ENCODE results near the gene INCA1. TPM values are rescaled to one million over a fixed set of nuclear protein-coding genes. Genes with fewer than 3 reads are reported as not detected.

The INCA1 gene
- total and polyA plus RNA-seq, 2 of the 8 experiments (the other 6 are each of a cell fraction or from before 2014, with no cell fraction given), result 0.89 to 1.4 TPM

DNA sequence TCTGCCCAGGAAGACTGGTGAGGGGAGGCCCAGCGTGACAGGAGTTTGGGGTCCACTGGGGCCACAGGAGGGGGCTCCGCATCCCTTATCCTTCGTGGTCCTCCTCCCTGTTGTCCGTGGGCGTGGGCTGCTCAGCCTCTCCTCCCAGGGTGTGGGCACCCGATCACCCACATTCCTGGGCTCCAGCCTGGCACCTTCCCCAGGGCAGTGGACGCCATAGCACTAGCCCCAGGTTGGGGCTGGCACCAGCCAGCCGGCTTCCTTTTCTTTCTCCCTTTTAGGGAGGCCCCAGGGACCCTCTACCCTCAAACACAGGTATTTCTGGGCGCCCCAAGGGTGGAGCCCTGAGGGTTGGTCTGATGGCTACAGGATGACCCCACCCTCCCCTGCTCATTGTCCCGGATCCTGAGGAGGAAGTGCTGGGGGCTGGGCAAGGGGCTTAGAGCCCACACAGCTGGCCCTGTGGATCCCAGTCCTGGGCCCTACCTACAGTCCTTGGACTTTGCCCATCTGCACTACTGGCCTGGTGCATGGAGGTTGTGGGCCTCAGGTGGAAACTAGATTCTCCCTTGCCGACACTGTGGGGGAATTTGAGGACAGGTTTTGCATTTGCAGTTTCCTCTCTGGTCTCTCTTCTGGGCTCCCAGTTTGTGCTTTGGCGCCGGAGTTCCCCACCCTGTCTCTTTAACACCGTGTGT lies 1.6 kb upstream of the INCA1 start (continued):
- TF ChIP-seq SUZ12 (IDR thresholded peaks at IDR 0.05; ENCODE audit: low read length) (no peak), RBBP5 (IDR thresholded peaks at IDR 0.05; ENCODE audit: borderline replicate concordance, low read depth, low read length) (no peak), SRF (IDR thresholded peaks at IDR 0.05; ENCODE audit: low read depth, low read length) (no peak), HDAC2 (IDR thresholded peaks at IDR 0.05; ENCODE audit: borderline replicate concordance in 1 of 2, low read depth in 2 of 2, low read length in 2 of 2) (no peak), RXRA (IDR thresholded peaks at IDR 0.05; ENCODE audit: insufficient read depth, low read depth, low read length) (no peak), CBX5 (IDR thresholded peaks at IDR 0.05; ENCODE audit: low read depth, low read length) (no peak), EGR1 (IDR thresholded peaks at IDR 0.05; ENCODE audit: borderline replicate concordance, low read depth, low read length) (no peak), SAP30 (IDR thresholded peaks at IDR 0.05; ENCODE audit: insufficient read depth, insufficient replicate concordance, low read length) (no peak), SP1 (IDR thresholded peaks at IDR 0.05; ENCODE audit: low read depth, low read length) (no peak)

Measured in H1 (cell line).